22Rv1 (cell line): ENCODE measurements around the gene RAN.

Experiments
- ZFX ChIP-seq: fragments of 450-650 bp; IDR thresholded peaks from 2 replicates; pipeline ENCODE4 v1.6.1; 2017; ENCODE audit warnings: antibody characterized with exemption, borderline replicate concordance
- TF ChIP-seq, protein P1 (sequence below): fragments of 450-650 bp; IDR thresholded peaks from 2 replicates; pipeline ENCODE4 v1.5.1; 2017; ENCODE audit warnings: mild to moderate bottlenecking

DNA sequence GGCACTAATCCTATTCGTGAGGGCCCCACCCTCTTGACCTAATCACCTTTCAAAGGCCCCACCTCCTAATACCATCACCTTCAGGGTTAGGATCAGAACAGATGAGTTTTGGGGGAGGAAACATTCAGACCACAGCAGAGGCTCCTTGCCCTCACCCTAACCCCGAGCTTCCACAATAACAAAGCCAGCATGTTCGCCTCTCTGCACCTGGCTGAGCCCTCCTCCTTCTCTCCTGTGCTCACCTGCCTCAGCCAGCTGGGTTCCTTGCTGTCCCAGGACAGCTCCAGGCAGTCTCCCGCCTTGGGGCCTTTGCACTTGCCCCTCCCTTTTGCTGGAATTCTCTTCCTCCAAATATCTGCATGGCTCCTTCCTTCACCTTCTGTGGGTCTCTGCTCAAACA lies 9.7 kb upstream of the RAN start:
- TF ChIP-seq, protein P1, sequence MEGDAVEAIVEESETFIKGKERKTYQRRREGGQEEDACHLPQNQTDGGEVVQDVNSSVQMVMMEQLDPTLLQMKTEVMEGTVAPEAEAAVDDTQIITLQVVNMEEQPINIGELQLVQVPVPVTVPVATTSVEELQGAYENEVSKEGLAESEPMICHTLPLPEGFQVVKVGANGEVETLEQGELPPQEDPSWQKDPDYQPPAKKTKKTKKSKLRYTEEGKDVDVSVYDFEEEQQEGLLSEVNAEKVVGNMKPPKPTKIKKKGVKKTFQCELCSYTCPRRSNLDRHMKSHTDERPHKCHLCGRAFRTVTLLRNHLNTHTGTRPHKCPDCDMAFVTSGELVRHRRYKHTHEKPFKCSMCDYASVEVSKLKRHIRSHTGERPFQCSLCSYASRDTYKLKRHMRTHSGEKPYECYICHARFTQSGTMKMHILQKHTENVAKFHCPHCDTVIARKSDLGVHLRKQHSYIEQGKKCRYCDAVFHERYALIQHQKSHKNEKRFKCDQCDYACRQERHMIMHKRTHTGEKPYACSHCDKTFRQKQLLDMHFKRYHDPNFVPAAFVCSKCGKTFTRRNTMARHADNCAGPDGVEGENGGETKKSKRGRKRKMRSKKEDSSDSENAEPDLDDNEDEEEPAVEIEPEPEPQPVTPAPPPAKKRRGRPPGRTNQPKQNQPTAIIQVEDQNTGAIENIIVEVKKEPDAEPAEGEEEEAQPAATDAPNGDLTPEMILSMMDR, result no peak
- no peak for TF ChIP-seq ZFX
